SW 1271 (cell line): ENCODE data around the gene HORMAD2.
"Not testable (repeated sequence)": the region's sequence is repeated elsewhere in the genome, so short reads cannot be mapped to it uniquely, and the experiment has no call there.

Experiments
- DNase-seq, 2 experiments: peaks; one replicate each; lab custom pipeline; 2025; lab: John Stamatoyannopoulos, UW

The HORMAD2 gene

DNA sequence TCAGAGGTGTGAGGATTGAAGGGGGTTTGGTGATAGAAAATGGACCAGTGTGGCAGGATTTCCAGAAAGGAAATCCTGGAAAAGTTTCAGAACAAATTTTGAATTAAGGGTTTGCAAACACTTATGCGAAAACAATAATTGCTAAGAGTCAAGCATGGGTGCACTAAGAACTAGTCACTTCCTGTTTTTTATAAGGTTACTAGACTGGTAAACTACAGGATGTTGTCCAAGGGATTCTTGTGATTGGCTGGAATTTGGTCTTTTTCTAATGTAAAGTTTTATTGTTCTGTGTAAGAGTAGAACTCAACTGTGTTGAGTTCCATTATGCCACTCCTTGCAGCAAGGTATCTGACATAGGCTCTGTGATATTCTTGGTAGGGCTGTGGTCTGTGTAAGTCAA, 112.2 kb downstream of the HORMAD2 start:
- no peak for DNase-seq

DNA sequence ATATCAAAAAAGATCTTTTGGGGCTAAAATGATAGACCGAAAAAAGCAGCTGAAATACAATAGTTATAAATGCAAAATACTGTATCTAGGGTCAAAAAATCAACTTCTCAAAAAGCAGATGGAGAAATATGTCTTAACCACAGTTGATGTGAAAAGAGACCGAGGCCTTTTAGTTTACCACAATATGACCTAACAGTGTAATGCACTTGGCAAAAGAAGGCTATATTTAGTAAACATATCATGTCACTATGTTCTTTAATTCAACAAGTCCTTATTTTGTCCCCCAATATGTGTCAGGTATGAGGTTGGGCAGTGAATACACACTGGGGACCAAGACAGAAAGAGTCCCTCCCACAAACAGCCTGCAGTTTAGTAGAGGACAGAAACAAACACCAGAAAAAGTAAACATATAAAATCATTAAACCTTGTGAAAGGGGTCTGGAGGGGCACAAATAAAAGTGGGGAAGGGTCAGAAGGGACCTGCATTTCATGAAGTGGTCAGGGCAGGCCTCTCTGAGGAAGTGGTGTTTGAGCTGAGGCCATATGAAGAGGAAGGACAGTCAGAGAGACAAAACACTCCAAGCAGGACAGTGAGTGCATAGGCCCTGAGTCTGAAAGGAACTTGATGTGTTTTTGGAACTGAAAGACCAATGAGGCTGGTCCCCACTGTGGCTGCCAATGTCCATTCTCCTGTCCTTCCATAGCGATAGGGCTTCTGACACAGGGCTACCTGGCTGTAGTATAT, 112.9 kb downstream of the HORMAD2 start:
- DNase-seq: no peak

- no peak for DNase-seq
Measured at GRCh38 chr22:30195245-30196140, 115.2 kb downstream of the HORMAD2 start.

DNA sequence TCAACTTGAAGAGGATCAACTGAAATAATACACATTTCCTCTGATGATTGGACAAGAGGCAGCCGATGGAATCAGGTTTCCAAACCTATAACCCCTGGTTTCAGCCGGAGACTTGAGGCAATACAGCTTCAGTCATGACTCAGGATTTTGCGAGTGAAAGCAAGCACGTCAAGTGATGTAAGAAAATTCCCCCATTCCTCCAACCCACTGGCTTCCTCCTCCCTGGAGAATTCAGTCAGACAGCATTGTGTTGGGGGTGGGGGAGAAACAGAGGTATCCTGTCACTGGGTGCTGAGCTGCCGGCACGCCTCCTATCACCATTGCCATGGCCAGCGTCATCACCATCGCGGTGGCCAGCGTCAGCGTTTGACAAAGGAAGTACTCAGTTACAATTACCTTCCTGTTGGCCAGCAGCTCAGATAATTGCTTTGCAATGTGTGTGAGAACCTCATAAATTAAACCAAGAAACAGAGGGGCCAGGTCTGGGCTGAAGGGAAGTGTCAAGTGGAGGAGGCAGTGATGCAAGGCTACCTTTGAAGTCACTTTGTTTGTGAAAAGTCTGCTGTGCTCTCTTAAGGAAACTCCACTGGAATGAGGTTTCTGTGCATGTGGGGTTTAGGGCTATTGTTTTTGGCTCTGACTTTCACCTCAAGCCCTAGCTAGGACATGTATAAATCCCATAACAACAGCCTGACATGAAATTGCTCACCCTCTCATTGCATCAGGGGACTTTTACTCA, 116.0 kb downstream of the HORMAD2 start:
- DNase-seq: peak; percentile 95 to 96

GRCh38 chr22:30196880-30197336, 116.6 kb downstream of the HORMAD2 start:
- no peak for DNase-seq

- DNase-seq: no peak
Measured at GRCh38 chr22:30197389-30197788, 117.1 kb downstream of the HORMAD2 start.

GRCh38 chr22:30198152-30198825, 118.0 kb downstream of the HORMAD2 start:
- no peak for DNase-seq

- DNase-seq: no peak
Measured at GRCh38 chr22:30198921-30199320, 118.7 kb downstream of the HORMAD2 start.

DNA sequence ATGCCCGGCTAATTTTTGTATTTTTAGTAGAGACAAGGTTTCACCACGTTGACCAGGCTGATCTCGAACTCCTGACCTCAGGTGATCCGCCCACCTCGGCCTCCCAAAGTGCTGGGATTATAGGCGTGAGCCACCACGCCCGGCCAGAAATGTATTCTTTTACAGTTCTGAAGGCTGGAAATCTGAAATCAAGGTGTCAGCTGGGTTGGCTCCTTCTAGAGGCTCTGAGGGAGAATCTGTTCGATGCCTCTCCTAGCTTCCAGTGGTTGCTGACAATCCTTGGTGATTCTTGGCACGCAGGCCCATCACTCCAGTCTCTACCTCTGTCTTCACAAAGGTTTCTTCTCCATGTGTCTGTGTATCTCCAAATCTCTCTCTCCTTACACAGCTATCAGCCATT, 120.6 kb downstream of the HORMAD2 start:
- not testable (repeated sequence) for DNase-seq

- DNase-seq: no peak
Measured at GRCh38 chr22:30201945-30202344, 121.7 kb downstream of the HORMAD2 start.

DNA sequence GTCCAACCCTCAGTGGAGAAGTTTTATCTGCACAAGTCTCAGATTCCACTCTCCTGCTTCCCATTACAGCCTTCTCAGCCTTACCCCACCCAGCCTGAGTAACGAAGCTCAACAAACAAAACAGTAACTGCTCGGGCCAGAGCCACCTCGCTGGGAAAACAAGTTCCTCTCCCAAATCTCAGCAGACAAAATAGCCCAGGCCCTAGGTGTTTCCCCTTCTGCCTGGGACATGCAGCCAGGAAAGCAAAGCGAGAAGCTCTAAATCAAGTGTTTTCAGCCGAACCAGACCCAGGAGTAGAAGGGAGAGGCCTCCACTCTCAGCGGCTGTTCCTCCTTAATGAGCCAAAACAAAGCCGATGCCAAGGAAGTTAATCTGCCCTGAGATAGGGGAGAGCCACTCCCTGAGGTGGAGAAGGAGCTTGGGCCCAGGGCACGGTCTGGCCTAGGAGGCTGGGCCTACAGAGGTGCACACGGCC, 122.3 kb downstream of the HORMAD2 start:
- no peak for DNase-seq

- DNase-seq: no peak
Measured at GRCh38 chr22:30204015-30204741, 123.9 kb downstream of the HORMAD2 start.

DNA sequence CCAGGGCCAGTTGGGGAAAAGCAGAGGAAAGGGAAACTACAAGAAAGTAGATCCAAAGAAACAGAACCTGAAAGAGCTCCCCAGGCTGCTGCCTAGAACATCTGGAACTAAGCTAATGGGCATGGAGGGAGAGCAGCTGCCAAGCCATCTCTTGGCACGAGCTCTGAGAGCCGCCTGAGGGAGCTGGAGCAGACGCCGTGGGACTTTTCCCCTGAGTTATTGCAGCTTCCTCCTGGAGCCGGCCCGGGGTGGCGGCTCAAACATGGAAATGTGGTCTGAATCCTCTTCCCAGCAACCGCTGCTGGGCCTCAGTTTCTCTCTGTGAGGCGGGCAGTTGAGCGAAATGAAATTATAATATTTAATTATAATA, 124.5 kb downstream of the HORMAD2 start:
- no peak for DNase-seq

DNA sequence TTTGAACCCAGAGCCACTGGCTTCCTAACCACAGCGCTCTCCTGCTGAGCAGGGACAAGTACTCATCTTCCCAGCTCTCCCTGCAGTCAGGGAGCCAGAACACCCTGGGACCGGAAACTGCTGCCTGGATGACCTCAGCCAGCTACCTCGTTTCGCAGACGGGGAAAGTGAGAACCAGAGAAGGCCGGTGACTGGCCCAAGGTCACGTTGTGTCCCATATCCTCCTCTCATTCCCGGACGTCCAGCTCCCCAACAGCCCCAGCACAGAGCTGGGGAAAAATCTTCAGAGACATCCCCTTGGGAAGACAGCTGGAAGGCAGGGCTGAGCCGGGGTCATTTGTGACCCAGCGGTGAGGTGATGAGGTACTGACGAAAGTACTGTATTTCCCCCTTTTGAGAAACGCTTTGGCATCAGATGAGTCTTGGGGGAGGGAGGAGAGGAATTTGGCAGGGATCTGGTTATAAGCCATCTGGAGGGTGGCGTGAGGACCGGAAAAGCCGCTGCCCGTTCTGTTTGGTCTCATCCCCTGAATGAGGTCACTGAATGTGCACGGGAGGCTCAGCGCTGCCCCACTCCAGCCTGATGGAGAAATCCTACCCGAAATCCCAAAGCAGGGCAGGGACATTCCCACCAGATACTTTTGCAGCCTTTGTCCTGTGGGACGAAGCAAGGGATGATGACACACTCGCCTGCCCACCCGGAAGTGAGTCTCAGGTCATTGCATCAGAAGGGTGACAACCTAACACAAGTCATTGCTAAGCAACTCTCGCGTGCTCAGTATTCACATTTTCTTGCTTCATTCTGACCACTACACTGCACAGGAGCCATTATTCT, 125.2 kb downstream of the HORMAD2 start:
- peak in 1 of 2 experiments; percentile 45 for DNase-seq

GRCh38 chr22:30206944-30207343, 126.7 kb downstream of the HORMAD2 start:
- DNase-seq: peak; percentile 82 to 90

- DNase-seq: no peak
Measured at GRCh38 chr22:30208631-30209603, 128.7 kb downstream of the HORMAD2 start.

GRCh38 chr22:30209642-30210041, 129.4 kb downstream of the HORMAD2 start:
- no peak for DNase-seq

- peak; percentile 27 to 62 for DNase-seq
Measured at GRCh38 chr22:30210235-30210909, 130.1 kb downstream of the HORMAD2 start.
